Erythroblast (primary cell): Measurements from ENCODE around the gene WDR20.

ENCODE experiments used
- GATA1 ChIP-seq: IDR thresholded peaks from 2 replicates; pipeline ENCODE4 v1.6.1; 2011; ENCODE audit warnings: low read depth, mild to moderate bottlenecking, control low read depth, low read length, moderate library complexity
- POLR2A ChIP-seq: IDR thresholded peaks from 2 replicates; pipeline ENCODE4 v1.6.1; 2011; ENCODE audit warnings: mild to moderate bottlenecking, low read length

GRCh38 chr14:102182190-102182589 lies 42.5 kb downstream of the WDR20 start:
- no peak for TF ChIP-seq POLR2A
- no peak for TF ChIP-seq GATA1
